Gastrocnemius medialis (tissue), 4 donors: ENCODE measurements around the gene ZCCHC24.

Experiments used
- CTCF ChIP-seq, 5 experiments: fragments of 450-650 bp in 3 of 5; fragments of 200-600 bp in 2 of 5; sonication (generic) in 2 of 5; IDR thresholded peaks in 4 of 5; conservative IDR thresholded peaks in 1 of 5; 1 replicate in 4 of 5; 2 replicates in 1 of 5; pipeline ENCODE4 v1.5.1; 2016 to 2019; ENCODE audit warnings: antibody characterized with exemption in 5 of 5, mild to moderate bottlenecking in 3 of 5, moderate library complexity in 3 of 5
- POLR2A ChIP-seq, 2 donors: fragments of 450-650 bp; IDR thresholded peaks; one replicate each; pipeline ENCODE4 v1.6.1; 2017; ENCODE audit warnings: antibody characterized with exemption in 2 of 2, mild to moderate bottlenecking in 2 of 2, moderate library complexity in 2 of 2

GRCh38 chr10:79475877-79476276 lies 30.5 kb upstream of the ZCCHC24 start:
- TF ChIP-seq CTCF (IDR thresholded peaks at IDR 0.05 in 4 of 5, conservative IDR thresholded peaks at IDR 0.05 in 1 of 5) (no peak), POLR2A (IDR thresholded peaks at IDR 0.05) (no peak)
